Gastroesophageal sphincter (tissue), 3 donors: ENCODE results near the gene CD14.

Experiments used
- CTCF ChIP-seq, 4 experiments: fragments of 200-600 bp in 2 of 4; fragments of 450-650 bp in 2 of 4; sonication (generic) in 1 of 4; IDR thresholded peaks; one replicate each; pipeline ENCODE4 v1.5.1; 2017 to 2019; ENCODE audit warnings: antibody characterized with exemption in 4 of 4, mild to moderate bottlenecking in 2 of 4, moderate library complexity in 2 of 4
- POLR2A ChIP-seq, 2 donors: fragments of 450-650 bp; IDR thresholded peaks; one replicate each; pipeline ENCODE4 v1.6.1; 2017; ENCODE audit warnings: antibody characterized with exemption in 2 of 2, mild to moderate bottlenecking in 2 of 2, moderate library complexity in 1 of 2

GRCh38 chr5:140590861-140591260 lies 42.1 kb downstream of the CD14 start:
- no peak for TF ChIP-seq POLR2A (IDR thresholded peaks at IDR 0.05)
- TF ChIP-seq CTCF (IDR thresholded peaks at IDR 0.05) = no peak
